Stimulated activated CD8-positive, alpha-beta memory T cell treated with anti-CD3 and anti-CD28 coated beads, Interleukin-7, amount 100 ng/mL, for 24 hours (primary cell): ENCODE data around the gene OR2T2.
"Not testable (repeated sequence)": the region's sequence is repeated elsewhere in the genome, so short reads cannot be mapped to it uniquely, and the experiment has no call there.

Experiments used
- DNase-seq: peaks from one replicate; pipeline ENCODE4 v3.0.0-alpha.2; 2020; ENCODE audit warnings: low read depth

The OR2T2 gene, protein sequence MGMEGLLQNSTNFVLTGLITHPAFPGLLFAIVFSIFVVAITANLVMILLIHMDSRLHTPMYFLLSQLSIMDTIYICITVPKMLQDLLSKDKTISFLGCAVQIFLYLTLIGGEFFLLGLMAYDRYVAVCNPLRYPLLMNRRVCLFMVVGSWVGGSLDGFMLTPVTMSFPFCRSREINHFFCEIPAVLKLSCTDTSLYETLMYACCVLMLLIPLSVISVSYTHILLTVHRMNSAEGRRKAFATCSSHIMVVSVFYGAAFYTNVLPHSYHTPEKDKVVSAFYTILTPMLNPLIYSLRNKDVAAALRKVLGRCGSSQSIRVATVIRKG

DNA sequence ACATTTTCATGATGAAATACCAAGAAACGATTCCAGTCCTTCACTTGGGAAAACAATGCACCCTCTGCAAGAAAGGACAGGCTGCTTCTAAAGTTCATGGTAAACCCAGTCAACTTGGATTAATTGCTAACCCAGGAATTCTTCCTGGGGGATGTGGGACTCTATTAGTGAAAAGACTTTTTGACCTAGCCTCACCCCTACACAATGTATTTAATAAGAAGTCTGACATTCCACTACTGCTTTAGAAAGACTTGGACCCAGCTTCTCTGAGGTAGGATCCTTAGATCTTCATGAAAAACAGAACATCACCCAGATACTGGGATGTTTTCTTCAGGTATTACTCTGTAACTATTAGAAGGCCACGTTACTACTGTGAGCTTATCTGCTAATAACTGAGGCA is at the start of gene OR2T2:
OR2T2 (plus strand) TSS at position 239 of the 400 bp plus-strand sequence. CDS start 7,161 bp downstream, outside the sequence.
- not testable (repeated sequence) for DNase-seq

DNA sequence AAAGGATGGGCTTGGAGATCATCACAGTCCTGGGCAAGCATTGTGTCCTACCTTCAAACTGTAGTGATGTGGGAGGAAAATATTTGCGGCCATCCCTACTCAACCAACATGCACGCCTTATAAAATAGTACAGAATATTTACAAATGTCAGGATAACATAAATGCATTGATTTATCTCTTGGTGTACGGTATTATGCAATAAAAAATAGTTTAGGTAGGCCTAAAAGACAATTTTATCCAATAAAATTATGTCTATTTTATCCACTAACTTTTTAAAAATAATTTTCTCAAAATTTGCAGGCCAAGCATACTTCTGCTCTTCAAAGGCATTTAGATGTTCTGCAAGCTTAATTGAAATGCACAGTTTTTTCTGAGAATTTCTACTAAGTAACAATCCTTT is 42.7 kb upstream of the OR2T2 start, which contains the start of gene OR2T1:
OR2T1 (plus strand) TSS at position 301 of the 400 bp plus-strand sequence. CDS start 3,100 bp downstream, outside the sequence.
- DNase-seq, result no peak

DNA sequence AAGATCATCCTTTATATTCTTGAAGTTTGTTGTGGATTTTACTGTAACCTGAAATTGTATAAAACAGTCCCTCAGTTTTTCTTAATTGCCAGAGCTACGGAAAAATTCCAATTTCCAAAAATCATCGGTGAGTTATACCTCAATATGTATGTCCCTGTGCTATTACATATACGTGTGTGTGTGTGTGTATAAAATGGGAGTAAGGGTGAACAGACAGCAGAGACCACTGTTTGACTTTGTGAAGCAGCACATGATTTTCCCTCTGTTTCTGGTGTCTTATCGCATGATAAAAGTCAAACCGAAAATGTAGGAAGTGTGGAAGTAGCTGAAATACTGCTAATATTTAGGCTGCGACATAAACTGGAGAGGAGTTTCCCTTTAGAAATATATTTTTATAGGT is 41.4 kb upstream of the OR2T2 start:
- no peak for DNase-seq

DNA sequence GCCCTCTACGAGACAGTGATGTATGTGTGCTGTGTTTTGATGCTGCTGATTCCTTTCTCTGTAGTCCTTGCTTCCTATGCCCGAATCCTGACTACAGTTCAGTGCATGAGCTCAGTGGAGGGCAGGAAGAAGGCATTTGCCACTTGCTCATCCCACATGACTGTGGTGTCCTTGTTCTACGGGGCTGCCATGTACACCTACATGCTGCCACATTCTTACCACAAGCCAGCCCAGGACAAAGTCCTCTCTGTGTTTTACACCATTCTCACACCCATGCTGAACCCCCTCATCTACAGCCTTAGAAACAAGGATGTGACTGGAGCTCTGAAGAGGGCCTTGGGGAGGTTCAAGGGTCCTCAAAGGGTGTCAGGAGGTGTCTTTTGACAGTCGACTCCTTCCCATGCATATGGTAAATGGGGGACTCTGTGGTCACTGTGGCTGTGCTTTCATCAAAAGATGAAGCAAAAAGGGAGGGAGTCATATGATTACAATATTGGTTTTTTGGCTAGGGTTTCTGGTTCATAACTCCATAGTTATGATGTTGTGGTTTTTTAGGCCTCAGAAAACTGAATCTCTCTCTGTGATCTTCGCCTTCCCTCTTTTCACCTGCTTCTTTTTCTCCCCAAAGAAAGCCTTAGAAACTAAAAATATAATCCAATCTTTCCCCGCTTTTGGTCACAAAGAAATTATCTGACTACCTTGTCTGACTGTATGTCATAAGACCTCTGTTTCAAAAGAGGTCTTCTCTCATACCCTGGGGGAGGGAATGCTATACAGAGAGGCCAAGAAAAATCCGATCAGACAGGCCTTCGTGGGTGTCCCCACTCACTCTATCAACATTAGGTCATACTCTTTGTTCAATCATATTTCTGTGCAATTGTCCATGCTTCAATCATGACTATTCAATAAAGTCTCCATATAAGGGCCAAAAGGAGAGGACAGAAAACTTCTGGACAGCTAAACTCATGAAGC is 38.4 kb upstream of the OR2T2 start:
- no peak for DNase-seq

DNA sequence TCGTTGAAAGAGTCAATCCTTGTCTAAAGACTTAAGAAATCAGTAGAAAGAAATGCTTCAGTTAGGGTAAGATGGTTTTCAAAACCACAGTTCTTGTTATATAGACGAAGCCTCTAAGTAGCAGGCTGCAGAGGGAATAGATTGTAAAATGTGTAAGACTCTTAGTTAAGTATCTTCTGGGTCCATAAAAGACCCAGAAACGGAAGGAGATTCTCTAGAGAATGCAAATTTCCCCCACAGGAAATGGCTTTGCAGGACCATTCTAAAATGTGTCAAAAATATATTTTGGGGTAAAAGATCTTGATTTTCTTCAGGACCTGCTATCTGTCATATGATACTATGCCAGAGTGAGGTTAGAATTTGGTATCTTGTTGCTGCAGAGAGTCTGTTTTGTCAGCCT is 29.2 kb upstream of the OR2T2 start:
- no peak for DNase-seq

DNA sequence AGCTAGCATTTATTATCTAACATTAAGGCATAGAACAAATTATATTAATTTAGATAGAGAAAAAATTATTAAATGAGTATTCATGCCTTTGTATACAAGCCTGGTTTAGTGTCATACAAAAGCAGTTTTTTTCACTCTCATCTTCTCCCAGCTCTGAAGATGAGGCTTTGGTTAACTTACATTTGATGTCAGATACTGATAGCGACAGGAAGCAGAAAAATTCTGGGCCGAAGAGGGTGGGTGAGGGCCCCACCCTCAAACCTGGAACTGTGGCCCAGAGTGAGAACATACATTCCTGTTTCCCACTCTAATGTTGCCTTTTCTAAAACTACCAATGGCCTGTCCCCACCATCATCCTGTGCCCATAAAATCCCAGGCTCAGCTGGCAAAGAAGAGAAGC is 27.6 kb upstream of the OR2T2 start:
- no peak for DNase-seq

DNA sequence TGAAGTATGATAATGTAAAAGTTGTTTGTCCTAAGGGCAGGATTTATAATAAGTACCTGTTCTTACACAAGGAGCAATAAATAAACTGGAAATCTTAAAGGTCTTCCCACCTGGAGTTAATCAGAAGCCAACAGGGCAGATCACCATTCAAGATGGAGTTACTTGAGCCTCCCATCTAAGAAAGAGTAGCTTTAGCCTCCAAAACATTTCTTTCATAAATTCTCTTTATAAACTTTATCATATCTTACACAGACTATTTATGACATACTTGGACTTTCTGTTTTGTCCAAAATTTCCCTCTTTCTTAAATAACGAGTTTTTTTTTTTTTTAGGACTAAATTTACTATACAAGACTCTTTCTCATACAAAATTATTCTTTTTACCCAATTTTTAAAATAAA is 24.1 kb upstream of the OR2T2 start:
- DNase-seq, result no peak

DNA sequence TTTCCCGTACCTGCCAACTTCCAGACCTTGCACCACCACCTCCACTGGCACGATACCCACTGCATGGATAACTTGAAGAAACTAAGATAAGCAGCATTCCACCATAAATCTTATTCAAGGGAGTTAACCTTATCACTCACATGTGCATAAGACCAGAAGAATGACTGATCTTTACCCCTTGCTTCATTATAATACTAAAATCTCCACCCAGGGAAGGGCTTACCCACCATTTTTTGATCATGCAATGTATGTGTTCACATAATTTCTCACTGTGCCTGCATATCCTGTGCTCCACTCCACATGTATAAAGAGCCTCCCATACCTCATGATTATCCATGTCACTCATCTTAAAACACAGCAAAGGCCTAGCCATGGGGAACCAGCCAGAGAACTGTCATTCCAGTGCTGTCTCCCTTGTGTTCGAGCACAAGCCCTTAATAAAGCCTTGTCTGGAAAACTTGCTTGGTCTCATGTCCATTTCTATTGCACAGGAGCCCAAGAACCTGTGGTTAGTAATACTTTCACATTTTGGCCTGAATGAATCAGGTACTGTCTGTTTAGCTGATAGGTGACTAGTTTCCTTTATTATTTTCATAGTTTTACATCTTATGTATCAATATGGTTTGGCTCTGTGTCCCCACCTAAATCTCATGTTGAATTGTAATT is 17.8 kb upstream of the OR2T2 start:
- DNase-seq, result not testable (repeated sequence)

DNA sequence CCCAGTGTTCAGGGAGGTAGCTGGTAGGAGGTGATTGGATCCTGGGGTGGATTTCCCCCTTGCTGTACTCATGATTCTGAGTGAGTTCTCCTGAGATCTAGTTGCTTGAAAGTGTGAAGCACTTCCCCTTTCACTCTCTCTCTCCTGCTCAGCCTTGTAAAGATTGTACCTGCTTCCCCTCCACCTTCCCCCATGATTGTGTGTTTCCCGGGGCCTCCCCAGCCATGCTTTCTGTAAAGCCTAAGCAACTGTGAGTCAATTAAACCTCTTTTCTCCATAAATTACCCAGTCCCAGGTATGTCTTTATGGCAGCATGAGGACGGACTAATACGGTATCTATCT is 17.3 kb upstream of the OR2T2 start:
- not testable (repeated sequence) for DNase-seq

DNA sequence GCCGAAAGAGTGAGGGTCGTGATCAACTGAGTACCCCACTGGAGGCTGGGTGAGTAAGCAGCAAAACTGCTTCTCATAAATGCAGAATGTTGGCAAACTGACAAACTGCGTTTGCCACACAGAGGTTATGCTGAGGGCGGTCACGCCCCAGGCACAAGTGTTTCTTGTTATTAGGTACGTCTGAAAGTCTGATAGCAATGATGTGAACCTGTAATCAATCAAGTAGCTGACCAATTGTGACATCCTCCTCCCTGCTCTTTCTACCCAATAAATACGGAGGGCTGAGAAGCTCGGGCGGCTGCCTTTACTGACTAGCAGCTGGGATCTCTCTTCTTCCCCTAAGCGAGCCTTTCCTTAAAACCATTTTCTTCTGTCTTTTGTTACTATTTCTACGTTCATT is 13.8 kb upstream of the OR2T2 start:
- not testable (repeated sequence) for DNase-seq

DNA sequence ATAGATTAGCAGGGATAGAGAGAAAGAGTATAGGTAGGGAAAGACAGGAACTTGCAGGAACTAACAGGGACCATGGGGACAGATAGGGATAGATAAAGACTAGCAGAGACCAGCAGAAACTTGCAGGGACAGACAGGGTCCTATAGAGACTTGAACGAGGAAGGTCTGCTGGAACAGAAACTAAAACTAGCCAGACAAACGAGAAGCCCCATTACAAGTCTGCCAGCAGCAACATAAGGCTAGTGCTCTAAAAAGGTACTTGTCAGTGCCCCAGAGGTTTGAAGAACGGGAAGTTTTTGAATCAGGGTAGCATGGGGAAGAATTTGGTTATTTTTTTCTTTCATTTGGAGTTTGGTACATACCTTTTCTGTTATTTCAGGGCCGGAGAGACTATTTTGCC is 13.2 kb upstream of the OR2T2 start:
- not testable (repeated sequence) for DNase-seq

DNA sequence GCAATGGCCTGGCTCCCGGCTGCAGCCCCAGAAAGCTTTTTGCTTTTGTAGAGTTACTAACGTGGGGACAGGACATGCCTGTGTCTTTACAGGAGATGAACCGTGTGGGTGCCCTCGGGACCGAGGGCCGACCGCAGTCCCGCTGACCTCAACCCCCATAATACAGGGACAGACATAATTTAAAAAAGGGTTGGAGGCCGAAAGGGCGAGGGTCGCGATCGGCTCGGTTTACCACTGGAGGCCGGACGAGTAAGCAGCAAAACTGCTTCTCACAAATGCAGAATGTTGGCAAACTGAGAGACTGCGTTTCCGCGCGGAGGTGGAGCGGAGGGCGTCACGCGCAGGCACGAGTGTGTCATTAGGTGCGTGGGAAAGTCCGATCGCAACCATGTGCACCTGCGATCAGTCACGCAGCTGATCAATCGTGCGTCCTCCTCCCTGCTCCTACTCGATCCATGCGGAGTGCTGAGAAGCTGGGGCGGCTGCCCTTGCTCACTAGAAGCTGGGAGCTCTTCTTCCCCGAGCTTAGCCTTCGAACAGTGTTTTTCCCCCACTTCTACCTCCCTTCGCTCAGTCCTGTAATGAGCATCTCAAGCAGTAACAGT is 11.5 kb upstream of the OR2T2 start:
- not testable (repeated sequence) for DNase-seq

DNA sequence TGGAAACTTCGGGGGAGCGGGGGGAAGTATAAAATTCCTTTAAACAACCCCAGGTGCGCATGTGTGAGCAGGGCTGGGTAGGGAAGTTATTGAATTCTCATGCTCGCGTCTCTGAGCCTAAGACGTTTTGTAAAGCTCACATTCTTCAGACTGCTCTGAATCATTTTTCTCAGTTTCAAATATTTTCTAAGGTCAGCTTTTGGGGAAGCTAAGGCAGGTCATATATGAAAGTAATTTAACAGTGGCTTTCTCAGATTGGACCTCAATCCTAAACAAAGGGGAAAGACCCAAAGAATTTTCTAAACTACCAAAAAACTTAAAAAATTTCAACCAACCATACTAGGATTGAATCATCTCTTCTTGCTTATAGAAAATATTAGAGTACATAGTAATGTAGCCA is 10.5 kb upstream of the OR2T2 start:
- not testable (repeated sequence) for DNase-seq

DNA sequence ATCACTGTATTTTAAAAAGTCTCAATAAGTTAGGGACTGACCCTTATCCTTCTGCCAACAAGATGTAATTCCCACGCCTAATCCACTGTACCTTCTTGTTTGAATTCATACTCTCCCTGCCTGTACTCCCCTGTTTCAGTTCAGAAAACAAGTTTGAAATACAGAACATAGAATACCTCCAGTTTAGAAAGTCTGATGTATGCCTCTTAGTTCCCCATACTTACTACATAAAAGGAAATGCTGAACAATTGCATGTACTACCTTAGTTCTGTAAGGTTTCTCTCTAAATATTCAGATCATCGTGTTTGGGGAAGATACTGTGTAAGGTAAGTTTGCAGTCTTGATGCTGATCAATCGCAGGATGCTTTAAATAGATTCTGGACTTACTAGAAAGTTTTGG is 9.1 kb upstream of the OR2T2 start:
- not testable (repeated sequence) for DNase-seq

DNA sequence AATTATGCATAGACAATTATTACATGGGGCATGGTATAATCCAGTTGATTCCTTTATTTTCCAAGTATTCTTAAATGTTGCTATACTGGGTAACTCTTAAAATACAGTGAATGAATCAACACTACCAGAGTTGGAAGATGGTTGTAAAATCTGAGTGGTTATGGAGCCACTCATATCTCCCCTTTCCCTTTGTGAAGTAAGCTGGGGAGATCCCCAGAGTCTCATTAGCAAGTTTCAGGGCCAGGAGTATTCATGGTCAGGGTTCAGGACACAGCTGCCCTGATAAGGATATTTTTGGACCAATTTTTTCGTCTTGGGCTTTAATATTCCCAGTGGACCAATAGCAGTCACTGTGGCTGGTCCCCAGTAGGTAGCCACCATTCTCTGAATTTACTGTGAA is 6.8 kb upstream of the OR2T2 start:
- DNase-seq, result not testable (repeated sequence)

DNA sequence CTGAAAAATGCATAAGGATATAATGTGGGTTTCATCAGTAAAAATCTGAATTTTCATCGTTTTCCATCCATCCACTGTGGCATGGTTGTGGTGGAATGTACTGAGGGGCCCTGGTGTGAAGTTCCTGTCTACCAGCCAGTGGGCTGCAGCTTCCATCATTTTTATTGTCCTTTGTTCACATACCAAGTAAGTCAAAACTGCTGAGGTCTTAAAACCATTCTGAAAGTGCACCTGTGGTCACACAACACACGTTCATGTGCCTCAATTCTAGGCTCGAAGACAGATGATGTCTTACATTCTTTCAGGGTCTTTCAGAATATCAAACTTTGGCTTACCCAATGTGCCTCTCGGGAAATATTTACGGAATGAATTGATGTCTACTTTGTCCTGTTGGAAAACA is 6.2 kb upstream of the OR2T2 start:
- not testable (repeated sequence) for DNase-seq

DNA sequence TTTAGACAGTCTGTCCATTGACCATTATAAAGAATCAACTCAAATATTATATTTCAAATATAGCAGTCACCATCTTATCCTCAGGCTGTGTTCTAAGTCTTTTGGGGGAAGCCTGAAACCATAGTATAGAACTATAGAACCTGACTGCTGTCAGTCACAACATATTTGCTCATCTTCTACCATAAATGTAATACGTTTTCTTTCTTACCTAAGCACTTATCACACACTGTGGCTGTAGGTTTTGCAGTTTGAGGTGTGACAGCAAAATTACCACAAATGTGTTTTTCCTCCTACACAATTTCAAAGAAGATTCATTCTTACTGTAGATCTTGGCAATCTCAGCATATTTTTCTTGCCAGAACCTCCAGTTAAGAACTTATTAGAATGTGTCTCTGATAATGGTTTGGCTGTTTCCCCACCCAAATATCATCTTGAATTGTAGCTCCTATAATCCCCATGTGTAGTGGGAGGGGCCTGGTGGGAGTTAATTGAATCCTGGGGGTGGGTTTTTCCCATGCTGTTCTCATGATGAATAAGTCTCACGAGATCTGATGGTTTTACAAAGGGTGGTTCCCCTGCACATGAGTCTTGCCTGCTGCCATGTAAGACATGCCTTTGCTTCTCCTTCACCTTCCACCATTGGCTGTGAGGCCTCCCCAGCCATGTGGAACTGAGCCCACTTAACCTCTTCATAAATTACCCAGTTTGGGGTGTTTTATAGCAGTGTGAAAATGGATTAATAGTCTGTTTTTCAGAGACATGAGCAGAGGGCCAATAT is 2.7 kb upstream of the OR2T2 start:
- DNase-seq, result not testable (repeated sequence)

DNA sequence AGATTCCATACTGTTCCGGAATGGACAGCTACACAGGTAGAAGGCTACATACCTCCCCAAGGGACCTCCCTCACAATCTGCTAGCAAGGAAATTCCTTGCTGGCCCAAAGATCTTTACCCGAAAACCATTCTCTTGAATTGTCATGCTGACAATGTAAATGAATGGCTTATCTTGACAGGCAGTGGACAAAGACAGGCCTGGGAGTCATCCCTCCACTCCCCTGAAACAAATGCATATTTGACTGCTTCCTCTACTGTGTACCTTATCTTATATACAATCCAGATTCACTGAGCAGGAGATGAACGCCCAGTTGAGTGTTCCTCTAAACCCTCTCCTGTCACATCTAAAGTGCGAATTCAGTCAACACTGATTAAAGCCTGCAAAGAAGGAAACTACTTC is 834 bp upstream of the OR2T2 start:
- DNase-seq, result not testable (repeated sequence)

DNA sequence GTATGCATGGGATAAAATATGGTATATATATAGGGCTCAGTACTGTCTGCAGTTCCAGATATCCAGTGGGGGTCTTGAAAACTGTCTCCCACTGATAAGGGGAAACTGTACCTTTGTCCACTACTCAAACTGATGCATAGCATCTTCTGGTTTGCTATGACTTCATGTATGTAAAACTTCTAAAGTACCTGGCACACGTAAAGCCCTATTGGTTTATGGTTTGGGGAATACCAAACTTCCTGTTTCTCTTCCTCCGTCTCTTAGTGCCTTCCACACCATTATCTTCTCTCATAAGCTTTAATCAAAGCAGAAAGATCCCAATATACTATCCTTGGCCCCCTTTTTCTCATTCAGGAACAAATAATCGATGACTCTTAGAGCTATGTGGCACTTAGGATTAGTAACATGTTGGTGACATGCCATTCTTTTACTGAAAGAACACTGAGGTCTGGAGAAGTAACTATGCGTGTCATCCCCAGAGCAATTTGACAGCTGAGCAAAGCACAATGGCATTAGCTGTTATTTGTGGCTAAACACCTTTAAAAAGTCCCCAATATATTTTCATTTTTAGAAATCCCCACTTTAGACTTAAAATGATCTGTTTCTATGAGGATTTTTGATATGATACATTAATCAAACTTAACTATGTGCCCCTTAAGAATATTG is 3.1 kb downstream of the OR2T2 start:
- not testable (repeated sequence) for DNase-seq

DNA sequence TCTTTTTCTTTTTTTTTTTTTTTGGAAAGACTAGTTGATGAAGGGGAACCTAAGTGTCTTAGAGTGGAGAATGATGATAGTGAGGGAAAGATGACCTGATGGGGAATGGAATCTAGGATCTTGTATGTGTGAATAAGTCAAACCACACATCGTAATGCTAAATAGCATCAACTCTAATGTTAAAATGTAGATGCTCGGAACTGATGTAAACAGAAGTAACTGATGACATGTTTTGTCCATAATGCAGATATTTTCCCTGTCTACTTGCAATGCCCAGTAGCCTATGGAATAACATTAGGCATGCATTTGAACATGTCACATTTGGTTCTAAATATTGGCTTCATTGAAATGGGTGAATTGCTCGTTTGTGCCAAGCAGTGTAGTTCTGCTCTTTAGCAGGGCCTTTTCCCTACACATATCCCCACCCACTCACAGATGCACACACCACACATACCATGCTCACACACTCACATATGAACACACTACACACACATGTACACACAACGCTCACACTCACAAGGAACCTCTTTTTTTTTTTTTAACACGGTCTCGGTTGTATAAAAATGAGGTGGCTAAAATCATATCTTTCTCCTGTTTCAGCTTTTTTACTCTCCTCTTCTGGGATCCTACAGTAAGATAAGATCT is 4.5 kb downstream of the OR2T2 start:
- not testable (repeated sequence) for DNase-seq
